ENCODE results near the gene PARD3.

PARD3 gene

GRCh38 chr10:34061841-34062240, 753.3 kb downstream of the PARD3 start:
- no peak for DNase-seq (ENCODE audit: low spot score)

All from RKO (cell line).